ENCODE results near the gene PLXNB2. TPM values are rescaled to one million over a fixed set of nuclear protein-coding genes. Genes with fewer than 3 reads are reported as not detected.
A peak's percentile ranks its signal among the peaks of the same experiment; 100 is the strongest.

Gene PLXNB2
- total RNA-seq, 1 donor from 2014 or later: 180 TPM

- TF ChIP-seq POLR2A (IDR thresholded peaks at IDR 0.05): no peak
- no peak for TF ChIP-seq POLR2AphosphoS5 (IDR thresholded peaks at IDR 0.05; ENCODE audit: insufficient read depth in 1 of 2, low read depth in 1 of 2)
- no peak for TF ChIP-seq CTCF (IDR thresholded peaks at IDR 0.05)
- peak overlapping the region; percentile 88 for H3K27ac ChIP-seq
- no peaks in the 10 kb centered on the region for H3K27me3 ChIP-seq
- peaks cover 47% of the 10 kb centered on the region for H3K4me1 ChIP-seq
- intact Hi-C loops (cut with DNase I): no loop called here
- H3K9me3 ChIP-seq: no peaks in the 10 kb centered on the region
- H3K36me3 ChIP-seq: no peaks in the 10 kb centered on the region
- no peak for DNase-seq (ENCODE audit: extremely low spot score in 2 of 2)
- H3K4me3 ChIP-seq: peak overlapping the region; percentile 3 to 24
These were observed 597 bp upstream of the PLXNB2 start for GRCh38 chr22:50307890-50308596.

GRCh38 chr22:50305923-50306566, 1.4 kb downstream of the PLXNB2 start:
- Histone ChIP-seq H3K27me3 (no peaks in the 10 kb centered on the region), H3K9me3 (no peaks in the 10 kb centered on the region), H3K4me1 (peaks cover 67% of the 10 kb centered on the region), H3K4me3 (peak overlapping the region; percentile 58 to 66), H3K36me3 (no peaks in the 10 kb centered on the region), H3K27ac (peak overlapping the region; percentile 90)
- intact Hi-C loops (cut with DNase I): no loop called here
- peak in 1 of 2 donors; percentile 94 for DNase-seq (ENCODE audit: extremely low spot score in 2 of 2)
- TF ChIP-seq POLR2A (IDR thresholded peaks at IDR 0.05) (no peak), POLR2AphosphoS5 (IDR thresholded peaks at IDR 0.05; ENCODE audit: insufficient read depth in 1 of 2, low read depth in 1 of 2) (peak; percentile 79 to 80)

- no peak for DNase-seq (ENCODE audit: extremely low spot score in 2 of 2)
- no peaks in the 10 kb centered on the region for H3K27me3 ChIP-seq
- no peaks in the 10 kb centered on the region for H3K9me3 ChIP-seq
- TF ChIP-seq CTCF (IDR thresholded peaks at IDR 0.05) (no peak), POLR2AphosphoS5 (IDR thresholded peaks at IDR 0.05; ENCODE audit: insufficient read depth in 1 of 2, low read depth in 1 of 2) (no peak), POLR2A (IDR thresholded peaks at IDR 0.05) (no peak)
- intact Hi-C loops (cut with DNase I): no loop called here
- H3K4me3 ChIP-seq: peak overlapping the region; percentile 58 to 66
- peaks cover 73% of the 10 kb centered on the region for H3K4me1 ChIP-seq
- no peaks in the 10 kb centered on the region for H3K36me3 ChIP-seq
- H3K27ac ChIP-seq: peak overlapping the region; percentile 90
These were observed 2.0 kb downstream of the PLXNB2 start for GRCh38 chr22:50305393-50305922.

GRCh38 chr22:50304528-50305392, 2.7 kb downstream of the PLXNB2 start:
- H3K9me3 ChIP-seq: no peaks in the 10 kb centered on the region
- H3K36me3 ChIP-seq: no peaks in the 10 kb centered on the region
- intact Hi-C loops (cut with DNase I): no loop called here
- TF ChIP-seq CTCF (IDR thresholded peaks at IDR 0.05): no peak
- TF ChIP-seq POLR2AphosphoS5 (IDR thresholded peaks at IDR 0.05; ENCODE audit: insufficient read depth in 1 of 2, low read depth in 1 of 2): peak in 1 of 2 donors; percentile 4
- H3K27ac ChIP-seq: peak overlapping the region; percentile 90
- peaks cover 80% of the 10 kb centered on the region for H3K4me1 ChIP-seq
- no peak for DNase-seq (ENCODE audit: extremely low spot score in 2 of 2)
- H3K4me3 ChIP-seq: peak overlapping the region; percentile 58 to 66
- H3K27me3 ChIP-seq: no peaks in the 10 kb centered on the region

- peak overlapping the region; percentile 90 for H3K27ac ChIP-seq
- DNase-seq (ENCODE audit: extremely low spot score in 2 of 2): no peak
- peak overlapping the region; percentile 58 to 66 for H3K4me3 ChIP-seq
- no peaks in the 10 kb centered on the region for H3K9me3 ChIP-seq
- peaks cover 83% of the 10 kb centered on the region for H3K4me1 ChIP-seq
- no peaks in the 10 kb centered on the region for H3K36me3 ChIP-seq
- intact Hi-C loops (cut with DNase I): no loop called here
- TF ChIP-seq CTCF (IDR thresholded peaks at IDR 0.05) (no peak), POLR2A (IDR thresholded peaks at IDR 0.05) (no peak), POLR2AphosphoS5 (IDR thresholded peaks at IDR 0.05; ENCODE audit: insufficient read depth in 1 of 2, low read depth in 1 of 2) (peak in 1 of 2 donors; percentile 30)
- no peaks in the 10 kb centered on the region for H3K27me3 ChIP-seq
These were observed 3.5 kb downstream of the PLXNB2 start for GRCh38 chr22:50303848-50304527.

Measured in vagina (tissue), 2 donors.